ENCODE measurements around the gene MTMR1. TPM values are rescaled to one million over a fixed set of nuclear protein-coding genes. Genes with fewer than 3 reads are reported as not detected.

Gene MTMR1
- total RNA-seq, 1 experiment from 2014 or later, result 41.3 TPM

DNA sequence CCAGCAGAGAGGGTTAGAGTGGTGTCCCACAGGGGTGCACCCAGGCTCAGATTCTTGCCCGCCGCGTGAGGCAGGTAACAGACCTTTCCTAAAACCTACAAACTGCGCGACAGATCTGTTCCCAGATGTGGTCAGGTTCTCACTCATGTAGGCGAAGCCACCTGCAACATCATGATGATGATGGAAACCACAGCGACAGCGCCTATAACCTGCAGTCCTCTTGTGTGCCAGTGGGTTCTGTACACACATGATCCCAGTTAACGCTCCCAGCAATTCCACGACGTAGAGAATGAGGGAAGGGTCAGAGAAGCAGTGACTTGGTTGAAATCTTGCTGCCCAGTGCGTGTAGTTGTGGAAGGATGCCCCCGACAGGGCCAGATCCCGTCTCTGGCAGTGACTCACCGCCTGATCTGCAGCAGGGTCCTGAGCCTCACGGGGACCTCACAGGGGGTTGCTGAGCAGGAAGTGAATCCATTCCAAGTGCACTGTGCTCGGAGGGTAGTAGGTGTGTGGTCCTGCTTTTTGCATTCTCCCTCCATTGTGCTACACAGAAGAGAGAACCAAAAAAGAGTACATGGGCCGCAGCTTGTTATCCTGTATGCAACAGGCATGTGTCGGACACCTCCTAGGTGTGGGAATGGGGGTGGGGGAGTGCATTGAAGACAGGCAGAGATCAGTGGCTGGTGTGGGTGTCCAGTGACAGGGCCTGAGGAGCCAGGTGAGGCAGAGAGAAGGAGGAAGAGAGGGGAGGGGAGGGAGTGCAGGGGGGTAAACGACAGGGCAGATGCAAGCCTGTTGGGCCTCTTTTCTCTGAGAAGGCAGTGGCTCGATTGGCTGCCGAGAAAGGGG, 66.6 kb downstream of the MTMR1 start:
- no peak for TF ChIP-seq EZH2 (IDR thresholded peaks at IDR 0.05; ENCODE audit: low read depth)
- TF ChIP-seq, protein P1, sequence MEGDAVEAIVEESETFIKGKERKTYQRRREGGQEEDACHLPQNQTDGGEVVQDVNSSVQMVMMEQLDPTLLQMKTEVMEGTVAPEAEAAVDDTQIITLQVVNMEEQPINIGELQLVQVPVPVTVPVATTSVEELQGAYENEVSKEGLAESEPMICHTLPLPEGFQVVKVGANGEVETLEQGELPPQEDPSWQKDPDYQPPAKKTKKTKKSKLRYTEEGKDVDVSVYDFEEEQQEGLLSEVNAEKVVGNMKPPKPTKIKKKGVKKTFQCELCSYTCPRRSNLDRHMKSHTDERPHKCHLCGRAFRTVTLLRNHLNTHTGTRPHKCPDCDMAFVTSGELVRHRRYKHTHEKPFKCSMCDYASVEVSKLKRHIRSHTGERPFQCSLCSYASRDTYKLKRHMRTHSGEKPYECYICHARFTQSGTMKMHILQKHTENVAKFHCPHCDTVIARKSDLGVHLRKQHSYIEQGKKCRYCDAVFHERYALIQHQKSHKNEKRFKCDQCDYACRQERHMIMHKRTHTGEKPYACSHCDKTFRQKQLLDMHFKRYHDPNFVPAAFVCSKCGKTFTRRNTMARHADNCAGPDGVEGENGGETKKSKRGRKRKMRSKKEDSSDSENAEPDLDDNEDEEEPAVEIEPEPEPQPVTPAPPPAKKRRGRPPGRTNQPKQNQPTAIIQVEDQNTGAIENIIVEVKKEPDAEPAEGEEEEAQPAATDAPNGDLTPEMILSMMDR (conservative IDR thresholded peaks at IDR 0.05), result no peak
- H3K9me2 ChIP-seq (ENCODE audit: insufficient read depth), result no peaks in the 10 kb centered on the region
- no peaks in the 10 kb centered on the region for H3K9me3 ChIP-seq (ENCODE audit: insufficient read depth, low read depth)
- POLR2A ChIA-PET (ENCODE audit: unreplicated experiment), result no interaction called here
- CTCF ChIA-PET, result no interaction called here
- no peak overlapping the region for H3K4me2 ChIP-seq
- no peaks in the 10 kb centered on the region for H3K79me2 ChIP-seq (ENCODE audit: low read depth)
- H3K27me3 ChIP-seq (ENCODE audit: insufficient read depth, low read depth), result no peaks in the 10 kb centered on the region
- no TSS peak for BruUV-seq (replicated peaks)
- intact Hi-C loops (cut with micrococcal nuclease; ENCODE audit: unreplicated experiment), result no loop called here
- no peaks in the 10 kb centered on the region for H3K4me1 ChIP-seq (replicated peaks; ENCODE audit: insufficient read depth)
- H3K27ac ChIP-seq, result no peak overlapping the region
- no peak overlapping the region for H3K4me3 ChIP-seq
- H3K36me3 ChIP-seq (ENCODE audit: low read depth), result 0 out of 2 replicates have a peak, but pooled peaks cover 5% of the 10 kb centered on the region
- no peaks in the 10 kb centered on the region for H4K20me1 ChIP-seq (ENCODE audit: insufficient read depth)
- no peaks in the 10 kb centered on the region for H3F3A ChIP-seq (ENCODE audit: insufficient read depth, low read depth)
- no peak for DNase-seq
- no peak overlapping the region for H2AFZ ChIP-seq

DNA sequence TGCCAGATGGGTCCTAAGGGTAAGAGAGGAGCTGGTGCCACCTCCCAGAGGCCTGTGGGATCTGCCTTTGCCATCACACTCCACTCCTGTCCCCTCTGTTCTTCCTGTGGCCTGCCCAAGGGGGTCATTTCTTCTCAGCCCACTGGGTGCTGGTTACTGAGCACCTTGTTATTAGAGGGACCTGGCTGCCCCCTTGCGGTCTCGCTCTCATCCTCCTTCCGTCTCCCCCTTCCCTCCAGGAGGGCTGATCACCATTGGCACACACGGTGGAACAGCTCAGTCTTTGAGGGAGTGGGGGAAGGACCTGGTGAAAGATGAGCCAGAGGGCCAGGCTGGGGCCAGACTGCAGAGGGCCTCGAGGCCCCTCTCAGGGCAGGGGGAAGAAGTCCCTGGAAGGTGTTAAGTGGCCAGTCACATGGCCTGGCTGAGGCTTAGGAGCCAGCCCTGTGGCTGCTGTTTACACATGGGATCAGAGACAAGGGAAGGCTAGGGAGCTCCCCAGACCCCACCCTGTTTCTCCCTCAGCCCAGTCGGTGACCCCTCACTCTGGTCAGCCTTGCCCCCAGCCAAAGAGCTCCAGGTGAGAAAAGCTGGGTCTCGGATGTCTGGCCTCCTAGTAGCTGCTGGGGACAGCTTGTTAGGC, 68.1 kb downstream of the MTMR1 start:
- intact Hi-C loops (cut with micrococcal nuclease; ENCODE audit: unreplicated experiment), result no loop called here
- H3K9me3 ChIP-seq (ENCODE audit: insufficient read depth, low read depth), result no peaks in the 10 kb centered on the region
- no peaks in the 10 kb centered on the region for H3K9me2 ChIP-seq (ENCODE audit: insufficient read depth)
- H3K27ac ChIP-seq, result no peak overlapping the region
- BruUV-seq (replicated peaks), result no TSS peak
- CTCF ChIA-PET, result no interaction called here
- no peaks in the 10 kb centered on the region for H4K20me1 ChIP-seq (ENCODE audit: insufficient read depth)
- no peaks in the 10 kb centered on the region for H3K27me3 ChIP-seq (ENCODE audit: insufficient read depth, low read depth)
- H2AFZ ChIP-seq, result no peak overlapping the region
- no peaks in the 10 kb centered on the region for H3K79me2 ChIP-seq (ENCODE audit: low read depth)
- H3F3A ChIP-seq (ENCODE audit: insufficient read depth, low read depth), result no peaks in the 10 kb centered on the region
- H3K36me3 ChIP-seq (ENCODE audit: low read depth), result no peaks in the 10 kb centered on the region
- POLR2A ChIA-PET (ENCODE audit: unreplicated experiment), result interaction anchor here (0.6 kb wide), 1 partner anchor 783 kb away, joined by 5 read pairs; no protein-coding TSS in a partner anchor
- H3K4me2 ChIP-seq, result no peak overlapping the region
- H3K4me3 ChIP-seq, result no peak overlapping the region
- TF ChIP-seq, protein P1 (conservative IDR thresholded peaks at IDR 0.05), result no peak
- TF ChIP-seq EZH2 (IDR thresholded peaks at IDR 0.05; ENCODE audit: low read depth), result no peak
- DNase-seq, result no peak
- H3K4me1 ChIP-seq (replicated peaks; ENCODE audit: insufficient read depth), result no peaks in the 10 kb centered on the region

DNA sequence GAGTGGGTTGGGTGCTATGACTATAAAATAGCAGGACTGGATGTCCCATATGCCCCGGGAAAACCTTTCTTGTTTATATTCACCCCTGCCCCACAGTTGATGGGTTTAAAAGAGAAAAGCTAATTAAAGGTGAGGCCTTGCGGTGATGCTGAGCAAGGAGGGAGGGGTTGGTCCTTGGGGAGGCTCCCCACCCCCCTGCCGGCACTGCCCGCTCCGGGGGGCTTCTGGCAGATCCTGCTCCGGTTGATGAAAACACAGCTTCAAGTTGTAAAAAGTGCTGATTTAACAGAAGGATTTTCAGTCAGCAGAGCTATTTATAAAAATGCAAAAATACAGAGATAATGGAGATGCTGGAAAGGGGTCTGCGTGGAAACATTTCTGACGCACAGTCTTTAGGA, 68.6 kb downstream of the MTMR1 start:
- H3K36me3 ChIP-seq (ENCODE audit: low read depth), result no peaks in the 10 kb centered on the region
- H3K4me1 ChIP-seq (replicated peaks; ENCODE audit: insufficient read depth), result no peaks in the 10 kb centered on the region
- no peak overlapping the region for H3K4me3 ChIP-seq
- H3K79me2 ChIP-seq (ENCODE audit: low read depth), result no peaks in the 10 kb centered on the region
- intact Hi-C loops (cut with micrococcal nuclease; ENCODE audit: unreplicated experiment), result no loop called here
- CTCF ChIA-PET, result no interaction called here
- no peak for DNase-seq
- H4K20me1 ChIP-seq (ENCODE audit: insufficient read depth), result no peaks in the 10 kb centered on the region
- no peak overlapping the region for H2AFZ ChIP-seq
- no TSS peak for BruUV-seq (replicated peaks)
- no peaks in the 10 kb centered on the region for H3K9me2 ChIP-seq (ENCODE audit: insufficient read depth)
- no peaks in the 10 kb centered on the region for H3K9me3 ChIP-seq (ENCODE audit: insufficient read depth, low read depth)
- H3F3A ChIP-seq (ENCODE audit: insufficient read depth, low read depth), result no peaks in the 10 kb centered on the region
- no peak overlapping the region for H3K4me2 ChIP-seq
- no peaks in the 10 kb centered on the region for H3K27me3 ChIP-seq (ENCODE audit: insufficient read depth, low read depth)
- no peak for TF ChIP-seq EZH2 (IDR thresholded peaks at IDR 0.05; ENCODE audit: low read depth)
- TF ChIP-seq, protein P1 (conservative IDR thresholded peaks at IDR 0.05), result no peak
- H3K27ac ChIP-seq, result no peak overlapping the region
- POLR2A ChIA-PET (ENCODE audit: unreplicated experiment), result no interaction called here

All from PC-9 (cell line).